Vagina (tissue), 2 donors: ENCODE measurements around the gene TULP4. TPM values are rescaled to one million over a fixed set of nuclear protein-coding genes. Genes with fewer than 3 reads are reported as not detected.
A peak's percentile ranks its signal among the peaks of the same experiment; 100 is the strongest.

ENCODE experiments used
- DNase-seq, 2 donors: peaks; one replicate each; pipeline ENCODE4 v3.0.0-alpha.2; 2017; ENCODE audit errors: extremely low spot score in 2 of 2
- H3K27ac ChIP-seq: fragments of 200-600 bp; sonication (generic); one replicate; pipeline ENCODE4 v1.5.1; 2019
- H3K27me3 ChIP-seq: fragments of 200-600 bp; sonication (generic); one replicate; pipeline ENCODE4 v1.5.1; 2019
- H3K36me3 ChIP-seq, 2 donors: fragments of 200-600 bp; sonication (generic); one replicate each; pipeline ENCODE4 v1.5.1; 2017 to 2019
- H3K4me1 ChIP-seq: fragments of 200-600 bp; sonication (generic); one replicate; pipeline ENCODE4 v1.5.1; 2019
- H3K4me3 ChIP-seq, 2 donors: fragments of 200-600 bp; sonication (generic); 1 replicate in 1 of 2; 2 replicates in 1 of 2; pipeline ENCODE4 v1.5.1; 2016 to 2019
- H3K9me3 ChIP-seq: fragments of 200-600 bp; sonication (generic); one replicate; pipeline ENCODE4 v1.5.1; 2019
- CTCF ChIP-seq, 3 experiments: fragments of 450-650 bp in 2 of 3; fragments of 200-600 bp in 1 of 3; sonication (generic) in 1 of 3; IDR thresholded peaks; one replicate each; pipeline ENCODE4 v1.5.1; 2017 to 2019; ENCODE audit warnings: antibody characterized with exemption in 3 of 3, mild to moderate bottlenecking in 2 of 3, moderate library complexity in 2 of 3
- POLR2A ChIP-seq, 2 donors: fragments of 450-650 bp; IDR thresholded peaks; one replicate each; pipeline ENCODE4 v1.6.1; 2017; ENCODE audit warnings: antibody characterized with exemption in 2 of 2, mild to moderate bottlenecking in 2 of 2, moderate library complexity in 2 of 2
- POLR2AphosphoS5 ChIP-seq, 2 donors: sonication (generic); formaldehyde crosslinking; IDR thresholded peaks; one replicate each; pipeline ENCODE4 v1.9.0; 2017; ENCODE audit warnings: antibody characterized with exemption in 2 of 2, mild to moderate bottlenecking in 2 of 2, low read depth in 1 of 2; ENCODE audit not compliant: insufficient read depth in 1 of 2
- intact Hi-C: fragments of 100-400 bp; cut with DNase I; formaldehyde crosslinking; loops from one replicate; pipeline ENCODE4 v1.15.1; 2023
- total RNA-seq: library from RNA; depleted of rRNA; stranded (reverse); fragments of >200 nt; gene quantifications from one replicate; pipeline ENCODE4 v1.2.3, GENCODE V29; 2016

TULP4 gene
- total RNA-seq, 1 donor from 2014 or later, result 79.8 TPM

GRCh38 chr6:158405933-158406332, 93.7 kb downstream of the TULP4 start:
- H3K4me1 ChIP-seq, result peaks cover 24% of the 10 kb centered on the region
- no peak overlapping the region for H3K4me3 ChIP-seq
- no peaks in the 10 kb centered on the region for H3K27me3 ChIP-seq
- TF ChIP-seq CTCF (IDR thresholded peaks at IDR 0.05), result no peak
- no peak for TF ChIP-seq POLR2A (IDR thresholded peaks at IDR 0.05)
- TF ChIP-seq POLR2AphosphoS5 (IDR thresholded peaks at IDR 0.05; ENCODE audit: insufficient read depth in 1 of 2, low read depth in 1 of 2), result no peak
- no peaks in the 10 kb centered on the region for H3K9me3 ChIP-seq
- intact Hi-C loops, result no loop called here
- no peak for DNase-seq
- no peaks in the 10 kb centered on the region for H3K36me3 ChIP-seq
- H3K27ac ChIP-seq, result no peak overlapping the region

- Histone ChIP-seq H3K9me3 (no peaks in the 10 kb centered on the region), H3K27ac (no peak overlapping the region), H3K36me3 (no peaks in the 10 kb centered on the region), H3K4me1 (peaks cover 24% of the 10 kb centered on the region), H3K27me3 (no peaks in the 10 kb centered on the region), H3K4me3 (no peak overlapping the region)
- intact Hi-C loops, result no loop called here
- DNase-seq, result no peak
- TF ChIP-seq POLR2AphosphoS5 (IDR thresholded peaks at IDR 0.05; ENCODE audit: insufficient read depth in 1 of 2, low read depth in 1 of 2), result no peak
- TF ChIP-seq CTCF (IDR thresholded peaks at IDR 0.05), result no peak
- no peak for TF ChIP-seq POLR2A (IDR thresholded peaks at IDR 0.05)
Observed at GRCh38 chr6:158406736-158407135, 94.5 kb downstream of the TULP4 start.

- Histone ChIP-seq H3K4me1 (peaks cover 24% of the 10 kb centered on the region), H3K36me3 (peaks cover 0 to under 1% of the 10 kb centered on the region in 2 donors), H3K27me3 (no peaks in the 10 kb centered on the region), H3K27ac (no peak overlapping the region), H3K9me3 (no peaks in the 10 kb centered on the region), H3K4me3 (no peak overlapping the region)
- intact Hi-C loops, result no loop called here
- no peak for TF ChIP-seq CTCF (IDR thresholded peaks at IDR 0.05)
- TF ChIP-seq POLR2AphosphoS5 (IDR thresholded peaks at IDR 0.05; ENCODE audit: insufficient read depth in 1 of 2, low read depth in 1 of 2), result no peak
- no peak for TF ChIP-seq POLR2A (IDR thresholded peaks at IDR 0.05)
- no peak for DNase-seq
Observed at GRCh38 chr6:158408013-158408412, 95.7 kb downstream of the TULP4 start.

- Histone ChIP-seq H3K4me3 (no peak overlapping the region), H3K4me1 (peaks cover 24% of the 10 kb centered on the region), H3K9me3 (no peaks in the 10 kb centered on the region), H3K27ac (peak overlapping the region; percentile 16), H3K27me3 (no peaks in the 10 kb centered on the region), H3K36me3 (peaks cover 0 to 6% of the 10 kb centered on the region in 2 donors)
- intact Hi-C loops, result no loop called here
- TF ChIP-seq POLR2A (IDR thresholded peaks at IDR 0.05) (no peak), POLR2AphosphoS5 (IDR thresholded peaks at IDR 0.05; ENCODE audit: insufficient read depth in 1 of 2, low read depth in 1 of 2) (peak in 1 of 2 donors; percentile 56)
- DNase-seq, result no peak
Observed at GRCh38 chr6:158408552-158409130, 96.4 kb downstream of the TULP4 start.

- intact Hi-C loops, result no loop called here
- Histone ChIP-seq H3K4me3 (no peak overlapping the region), H3K27ac (peak overlapping the region; percentile 16), H3K27me3 (no peaks in the 10 kb centered on the region), H3K4me1 (peaks cover 24% of the 10 kb centered on the region), H3K9me3 (no peaks in the 10 kb centered on the region), H3K36me3 (peaks cover 0 to 12% of the 10 kb centered on the region in 2 donors)
- TF ChIP-seq POLR2AphosphoS5 (IDR thresholded peaks at IDR 0.05; ENCODE audit: insufficient read depth in 1 of 2, low read depth in 1 of 2) (no peak), CTCF (IDR thresholded peaks at IDR 0.05) (no peak), POLR2A (IDR thresholded peaks at IDR 0.05) (no peak)
- DNase-seq, result no peak
Observed at GRCh38 chr6:158409451-158409850, 97.2 kb downstream of the TULP4 start.
